Measurements from ENCODE around the gene SINHCAF. TPM values are rescaled to one million over a fixed set of nuclear protein-coding genes. Genes with fewer than 3 reads are reported as not detected.

The SINHCAF gene
- total and polyA plus RNA-seq, 2 of the 8 experiments (the other 6 are each of a cell fraction or from before 2014, with no cell fraction given): 138 to 576 TPM

- TF ChIP-seq POLR2A (IDR thresholded peaks at IDR 0.05; ENCODE audit: control extremely low read depth in 1 of 2, low read depth in 2 of 2, low read length in 2 of 2) (no peak), TBP (IDR thresholded peaks at IDR 0.05; ENCODE audit: low read depth, low read length) (no peak), RFX5 (IDR thresholded peaks at IDR 0.05; ENCODE audit: borderline replicate concordance, low read depth, low read length) (no peak)
Measured at GRCh38 chr12:31355747-31356107, 29.8 kb upstream of the SINHCAF start (continued).
